Hematopoietic multipotent progenitor cell treated with erythropoietin and hydrocortisone succinate and interleukin-3 and kit ligand, for 6 days (in vitro differentiated cells): ENCODE results near the gene TRAPPC8.
"Not testable (repeated sequence)": the region's sequence is repeated elsewhere in the genome, so short reads cannot be mapped to it uniquely, and the experiment has no call there.

Experiments used
- DNase-seq: peaks from one replicate; pipeline ENCODE4 v3.0.0-alpha.2; 2015

The TRAPPC8 gene

GRCh38 chr18:31837879-31838278 is 105.0 kb downstream of the TRAPPC8 start:
- DNase-seq = no peak

GRCh38 chr18:31835528-31836133 is 107.3 kb downstream of the TRAPPC8 start:
- DNase-seq = no peak

GRCh38 chr18:31831903-31832302 is 111.0 kb downstream of the TRAPPC8 start:
- no peak for DNase-seq

GRCh38 chr18:31830686-31831085 is 112.2 kb downstream of the TRAPPC8 start:
- DNase-seq = no peak

- DNase-seq = no peak
Measured at GRCh38 chr18:31828613-31829012, 114.3 kb downstream of the TRAPPC8 start.

GRCh38 chr18:31826673-31827325 is 116.1 kb downstream of the TRAPPC8 start:
- not testable (repeated sequence) for DNase-seq

- DNase-seq = no peak
Measured at GRCh38 chr18:31825772-31826171, 117.2 kb downstream of the TRAPPC8 start.

- peak; percentile 88 for DNase-seq
Measured at GRCh38 chr18:31821545-31822171, 121.3 kb downstream of the TRAPPC8 start.

GRCh38 chr18:31819925-31820229 is 123.1 kb downstream of the TRAPPC8 start:
- DNase-seq = no peak

- DNase-seq = peak; percentile 87
Measured at GRCh38 chr18:31819106-31819924, 123.6 kb downstream of the TRAPPC8 start.

GRCh38 chr18:31814132-31814531 is 128.8 kb downstream of the TRAPPC8 start:
- peak; percentile 60 for DNase-seq

GRCh38 chr18:31810336-31811130 is 132.4 kb downstream of the TRAPPC8 start:
- not testable (repeated sequence) for DNase-seq

GRCh38 chr18:31809049-31809448 is 133.9 kb downstream of the TRAPPC8 start:
- not testable (repeated sequence) for DNase-seq

- DNase-seq = no peak
Measured at GRCh38 chr18:31801078-31801477, 141.8 kb downstream of the TRAPPC8 start.

GRCh38 chr18:31799257-31799656 is 143.7 kb downstream of the TRAPPC8 start:
- not testable (repeated sequence) for DNase-seq

- no peak for DNase-seq
Measured at GRCh38 chr18:31798399-31798798, 144.5 kb downstream of the TRAPPC8 start.

- no peak for DNase-seq
Measured at GRCh38 chr18:31795747-31796146, 147.2 kb downstream of the TRAPPC8 start.

GRCh38 chr18:31793531-31793930 is 149.4 kb downstream of the TRAPPC8 start:
- no peak for DNase-seq

- no peak for DNase-seq
Measured at GRCh38 chr18:31792580-31792911, 150.4 kb downstream of the TRAPPC8 start.

GRCh38 chr18:31791817-31792579 is 150.9 kb downstream of the TRAPPC8 start:
- DNase-seq = peak; percentile 38

GRCh38 chr18:31789409-31789808 is 153.5 kb downstream of the TRAPPC8 start:
- DNase-seq = no peak

- DNase-seq = no peak
Measured at GRCh38 chr18:31783059-31783458, 159.9 kb downstream of the TRAPPC8 start.
